ENCODE data around the gene VRK1.

Gene VRK1

GRCh38 chr14:96811985-96812667 lies 14.9 kb downstream of the VRK1 start:
- Mint-ChIP-seq H3K4me3 (no peak overlapping the region), H3K27ac (ENCODE audit: low read depth) (no peak overlapping the region)
- DNase-seq (ENCODE audit: low spot score in 2 of 2) = no peak

GRCh38 chr14:96816281-96816680 lies 19.1 kb downstream of the VRK1 start:
- no peak overlapping the region for H3K4me3 Mint-ChIP-seq
- H3K27ac Mint-ChIP-seq (ENCODE audit: low read depth) = no peak overlapping the region
- H3K4me1 Mint-ChIP-seq = peaks cover 46% of the 10 kb centered on the region
- H3K9me3 Mint-ChIP-seq = no peaks in the 10 kb centered on the region
- no peak for ATAC-seq (replicated peaks; ENCODE audit: extremely low read depth, poor library complexity, severe bottlenecking)
- no peaks in the 10 kb centered on the region for H3K27me3 Mint-ChIP-seq
- H3K36me3 Mint-ChIP-seq (ENCODE audit: insufficient read depth) = peaks cover 2% of the 10 kb centered on the region
- DNase-seq (ENCODE audit: low spot score in 2 of 2) = no peak

More at GRCh38 chr14:96811985-96812667, 14.9 kb downstream of the VRK1 start:
- peak; percentile 79 for ATAC-seq (replicated peaks; ENCODE audit: extremely low read depth, poor library complexity, severe bottlenecking)
- H3K4me1 Mint-ChIP-seq = peaks cover 50% of the 10 kb centered on the region
- no peaks in the 10 kb centered on the region for H3K36me3 Mint-ChIP-seq (ENCODE audit: insufficient read depth)
- no peaks in the 10 kb centered on the region for H3K9me3 Mint-ChIP-seq
- H3K27me3 Mint-ChIP-seq = no peaks in the 10 kb centered on the region

DNA sequence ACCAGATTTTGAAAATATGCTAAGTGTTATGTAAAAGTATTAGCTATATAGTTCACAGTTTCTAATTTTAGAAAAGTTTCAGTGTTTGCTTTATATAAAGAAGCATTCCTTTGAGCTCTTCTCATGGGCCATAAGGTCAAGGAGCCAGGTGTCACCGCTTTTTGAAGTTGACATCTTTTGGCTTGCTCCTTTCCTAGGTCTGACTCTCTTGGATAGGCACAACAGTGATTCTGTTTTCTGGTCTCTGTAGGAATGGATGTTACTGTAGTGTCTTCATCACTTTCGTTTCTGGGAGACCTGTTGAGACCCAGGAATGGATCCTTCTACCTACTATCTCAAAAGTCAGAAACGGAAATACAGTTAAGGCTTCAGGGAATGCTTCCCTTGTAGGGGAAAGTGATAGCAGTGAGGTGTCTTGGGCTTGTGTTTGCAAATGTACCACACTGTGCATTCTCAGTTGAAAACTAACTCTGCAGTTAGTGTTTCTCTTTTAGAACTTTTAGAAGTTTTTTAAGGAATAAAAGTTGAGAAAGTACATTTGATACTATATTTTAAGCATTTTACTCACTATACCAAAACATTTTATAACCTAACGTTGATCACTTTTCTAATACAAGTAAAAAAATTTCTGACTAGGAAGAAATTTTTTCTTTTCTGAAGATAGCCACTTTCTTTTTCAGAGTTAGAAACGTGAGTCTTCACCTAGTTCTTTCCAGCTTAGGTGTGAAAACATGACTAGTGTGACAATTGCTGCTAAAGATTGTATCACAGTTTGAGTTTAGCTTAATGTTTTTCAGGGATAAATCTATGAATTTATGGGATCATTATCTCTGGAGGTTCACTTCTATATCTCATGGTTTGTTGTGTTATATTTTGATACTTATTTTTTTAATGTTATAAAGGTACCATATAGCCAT lies 20.8 kb downstream of the VRK1 start:
- peaks cover 36% of the 10 kb centered on the region for H3K4me1 Mint-ChIP-seq
- no peak overlapping the region for H3K4me3 Mint-ChIP-seq
- H3K27me3 Mint-ChIP-seq = no peaks in the 10 kb centered on the region

GRCh38 chr14:96821501-96821900 lies 24.3 kb downstream of the VRK1 start:
- Mint-ChIP-seq H3K9me3 (no peaks in the 10 kb centered on the region), H3K27me3 (no peaks in the 10 kb centered on the region), H3K4me3 (no peak overlapping the region), H3K27ac (ENCODE audit: low read depth) (no peak overlapping the region), H3K36me3 (ENCODE audit: insufficient read depth) (peaks cover 2% of the 10 kb centered on the region), H3K4me1 (peaks cover 42% of the 10 kb centered on the region)
- DNase-seq (ENCODE audit: low spot score in 2 of 2) (no peak), ATAC-seq (replicated peaks; ENCODE audit: extremely low read depth, poor library complexity, severe bottlenecking) (no peak)

More for the DNA sequence above, 20.8 kb downstream of the VRK1 start:
- DNase-seq (ENCODE audit: low spot score in 2 of 2) (no peak), ATAC-seq (replicated peaks; ENCODE audit: extremely low read depth, poor library complexity, severe bottlenecking) (peak; percentile 60)
- Mint-ChIP-seq H3K36me3 (ENCODE audit: insufficient read depth) (peaks cover 2% of the 10 kb centered on the region), H3K9me3 (no peaks in the 10 kb centered on the region), H3K27ac (ENCODE audit: low read depth) (no peak overlapping the region)

DNA sequence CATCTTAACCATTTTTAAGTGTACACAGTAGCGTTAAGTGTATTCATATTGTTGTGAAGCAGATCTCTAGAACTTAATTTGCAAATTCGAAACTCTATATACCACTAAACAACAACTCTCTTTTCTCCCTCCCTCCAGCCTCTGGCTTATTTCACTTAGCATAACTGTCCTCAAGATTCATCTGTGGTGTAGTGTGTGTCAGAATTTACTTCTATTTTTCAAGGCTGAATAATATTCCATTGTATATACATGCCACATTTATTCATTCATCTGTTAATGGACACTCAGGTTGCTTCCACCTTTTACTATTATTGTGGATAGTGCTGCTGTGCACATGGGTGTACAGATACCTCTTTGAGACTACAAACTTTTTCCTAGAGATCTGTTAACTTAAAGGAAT lies 26.5 kb downstream of the VRK1 start:
- H3K36me3 Mint-ChIP-seq (ENCODE audit: insufficient read depth) = no peaks in the 10 kb centered on the region
- H3K27ac Mint-ChIP-seq (ENCODE audit: low read depth) = no peak overlapping the region

DNA sequence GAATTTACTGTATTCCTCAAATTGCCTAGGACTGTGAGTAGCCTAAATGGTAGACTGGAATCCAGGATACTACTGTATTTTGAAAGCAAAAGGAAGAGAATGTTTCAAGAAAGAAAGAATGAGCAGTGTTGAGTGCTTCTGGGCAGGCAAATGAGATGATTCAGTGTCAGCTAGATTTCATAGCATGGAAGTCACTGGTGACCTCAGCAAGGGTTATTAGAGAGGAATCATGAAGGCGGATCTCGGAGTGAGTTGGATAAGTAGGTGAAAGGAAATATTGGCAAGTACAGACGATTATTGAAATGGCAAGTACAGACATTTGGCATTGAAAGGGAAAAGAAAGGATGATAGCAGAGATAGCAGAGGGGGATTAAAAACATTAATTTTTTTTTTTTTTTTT lies 27.1 kb downstream of the VRK1 start:
- no peak for ATAC-seq (replicated peaks; ENCODE audit: extremely low read depth, poor library complexity, severe bottlenecking)
- Mint-ChIP-seq H3K27ac (ENCODE audit: low read depth) (no peak overlapping the region), H3K4me3 (no peak overlapping the region), H3K9me3 (no peaks in the 10 kb centered on the region), H3K4me1 (peaks cover 36% of the 10 kb centered on the region), H3K27me3 (no peaks in the 10 kb centered on the region), H3K36me3 (ENCODE audit: insufficient read depth) (no peaks in the 10 kb centered on the region)
- DNase-seq (ENCODE audit: low spot score in 2 of 2) = no peak

More for the DNA sequence above, 26.5 kb downstream of the VRK1 start:
- no peak for ATAC-seq (replicated peaks; ENCODE audit: extremely low read depth, poor library complexity, severe bottlenecking)
- no peak overlapping the region for H3K4me3 Mint-ChIP-seq
- no peaks in the 10 kb centered on the region for H3K9me3 Mint-ChIP-seq
- H3K27me3 Mint-ChIP-seq = no peaks in the 10 kb centered on the region
- H3K4me1 Mint-ChIP-seq = peaks cover 39% of the 10 kb centered on the region
- DNase-seq (ENCODE audit: low spot score in 2 of 2) = no peak

GRCh38 chr14:96826818-96827217 lies 29.6 kb downstream of the VRK1 start:
- Mint-ChIP-seq H3K4me1 (peaks cover 32% of the 10 kb centered on the region), H3K9me3 (no peaks in the 10 kb centered on the region), H3K27ac (ENCODE audit: low read depth) (no peak overlapping the region), H3K27me3 (no peaks in the 10 kb centered on the region), H3K4me3 (no peak overlapping the region), H3K36me3 (ENCODE audit: insufficient read depth) (no peaks in the 10 kb centered on the region)
- DNase-seq (ENCODE audit: low spot score in 2 of 2) (no peak), ATAC-seq (replicated peaks; ENCODE audit: extremely low read depth, poor library complexity, severe bottlenecking) (no peak)

DNA sequence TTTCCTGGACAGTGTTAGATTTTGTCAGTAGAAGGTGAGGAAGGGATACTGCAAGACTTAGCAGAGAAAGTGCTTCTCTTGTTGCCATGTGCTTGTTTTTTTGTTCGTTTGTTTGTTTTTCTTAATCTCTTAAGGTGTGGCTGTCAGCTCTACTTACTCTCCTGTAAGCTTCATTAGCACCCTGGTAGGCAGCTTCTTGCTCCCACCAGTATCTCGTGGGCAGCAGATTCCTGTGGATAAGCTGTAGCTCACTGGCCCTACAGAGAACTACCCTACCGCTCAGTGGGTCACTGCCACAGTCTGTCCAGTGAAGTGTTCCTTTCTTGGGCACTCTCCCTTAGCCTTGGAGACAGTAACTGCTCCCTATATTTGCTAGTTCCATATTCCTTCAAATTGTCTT lies 30.1 kb downstream of the VRK1 start:
- H3K4me1 Mint-ChIP-seq = peaks cover 31% of the 10 kb centered on the region
- no peak overlapping the region for H3K4me3 Mint-ChIP-seq
- no peak overlapping the region for H3K27ac Mint-ChIP-seq (ENCODE audit: low read depth)
- DNase-seq (ENCODE audit: low spot score in 2 of 2) (no peak), ATAC-seq (replicated peaks; ENCODE audit: extremely low read depth, poor library complexity, severe bottlenecking) (no peak)
- H3K9me3 Mint-ChIP-seq = no peaks in the 10 kb centered on the region
- no peaks in the 10 kb centered on the region for H3K27me3 Mint-ChIP-seq
- no peaks in the 10 kb centered on the region for H3K36me3 Mint-ChIP-seq (ENCODE audit: insufficient read depth)

DNA sequence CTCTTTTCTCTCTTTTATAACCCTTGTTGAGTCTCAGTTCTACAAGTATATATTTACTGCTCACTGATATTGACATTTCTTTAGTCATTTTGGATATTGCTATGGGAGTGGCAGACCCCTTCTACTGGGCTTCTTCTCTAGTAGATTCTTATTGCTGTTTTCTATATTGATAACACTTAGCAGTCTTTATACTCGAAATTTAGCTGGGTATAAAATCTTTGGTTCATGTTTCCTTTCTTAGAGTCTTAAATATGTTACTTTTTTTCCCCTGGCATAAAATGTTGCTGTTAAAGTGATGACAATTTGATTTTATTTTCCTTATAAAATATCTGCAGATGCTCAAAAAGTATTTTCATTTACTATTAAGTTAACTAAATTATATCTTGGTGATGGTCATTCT lies 32.6 kb downstream of the VRK1 start:
- H3K4me1 Mint-ChIP-seq = peaks cover 31% of the 10 kb centered on the region
- H3K27me3 Mint-ChIP-seq = no peaks in the 10 kb centered on the region
- no peaks in the 10 kb centered on the region for H3K36me3 Mint-ChIP-seq (ENCODE audit: insufficient read depth)
- no peaks in the 10 kb centered on the region for H3K9me3 Mint-ChIP-seq
- H3K4me3 Mint-ChIP-seq = no peak overlapping the region
- DNase-seq (ENCODE audit: low spot score in 2 of 2) (no peak), ATAC-seq (replicated peaks; ENCODE audit: extremely low read depth, poor library complexity, severe bottlenecking) (no peak)
- H3K27ac Mint-ChIP-seq (ENCODE audit: low read depth) = no peak overlapping the region

DNA sequence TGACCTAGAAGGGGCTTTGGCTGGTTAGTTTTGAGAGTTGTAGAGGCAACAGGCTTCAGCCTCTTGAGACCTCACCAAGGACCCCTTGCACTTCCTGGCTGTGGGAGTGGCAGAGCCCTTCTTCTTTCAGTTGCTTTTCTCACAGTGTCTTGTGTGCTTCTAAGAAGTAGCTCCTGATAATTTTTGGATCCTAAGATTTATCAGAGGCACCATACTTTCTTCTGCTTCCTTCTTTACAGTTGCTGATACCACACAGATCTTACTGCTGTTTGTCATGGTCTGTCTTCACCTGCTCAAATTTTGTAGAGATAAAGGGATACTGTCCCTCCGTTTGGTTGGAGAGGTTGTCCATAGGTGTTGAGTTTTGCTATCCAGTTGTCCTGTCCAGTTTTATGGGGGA lies 33.8 kb downstream of the VRK1 start:
- H3K27ac Mint-ChIP-seq (ENCODE audit: low read depth) = no peak overlapping the region
- H3K36me3 Mint-ChIP-seq (ENCODE audit: insufficient read depth) = no peaks in the 10 kb centered on the region
- no peak overlapping the region for H3K4me3 Mint-ChIP-seq
- H3K9me3 Mint-ChIP-seq = no peaks in the 10 kb centered on the region
- no peak for ATAC-seq (replicated peaks; ENCODE audit: extremely low read depth, poor library complexity, severe bottlenecking)
- no peak for DNase-seq (ENCODE audit: low spot score in 2 of 2)
- peaks cover 21% of the 10 kb centered on the region for H3K4me1 Mint-ChIP-seq
- no peaks in the 10 kb centered on the region for H3K27me3 Mint-ChIP-seq

GRCh38 chr14:96832351-96832750 lies 35.2 kb downstream of the VRK1 start:
- Mint-ChIP-seq H3K9me3 (no peaks in the 10 kb centered on the region), H3K27ac (ENCODE audit: low read depth) (no peak overlapping the region), H3K4me3 (no peak overlapping the region), H3K4me1 (peaks cover 19% of the 10 kb centered on the region), H3K36me3 (ENCODE audit: insufficient read depth) (peaks cover 6% of the 10 kb centered on the region), H3K27me3 (no peaks in the 10 kb centered on the region)
- no peak for ATAC-seq (replicated peaks; ENCODE audit: extremely low read depth, poor library complexity, severe bottlenecking)
- no peak for DNase-seq (ENCODE audit: low spot score in 2 of 2)

DNA sequence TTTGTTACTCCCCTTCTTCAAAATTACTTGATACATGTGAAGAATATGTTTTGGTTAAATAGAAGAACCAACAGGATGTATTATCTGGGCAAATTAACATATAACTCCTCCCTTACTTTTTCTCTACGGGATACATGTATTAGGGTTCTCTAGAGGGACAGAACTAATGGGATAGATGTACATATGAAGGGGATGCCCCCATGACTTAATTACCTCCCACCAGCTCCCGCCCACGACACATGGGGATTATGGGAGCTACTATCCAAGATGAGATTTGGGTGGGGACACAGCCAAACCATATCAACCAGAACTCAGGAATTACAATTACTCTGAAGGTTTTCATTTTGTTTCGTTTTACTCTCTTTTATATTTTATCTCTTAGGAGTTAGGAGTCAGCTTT lies 41.3 kb downstream of the VRK1 start:
- H3K27ac Mint-ChIP-seq (ENCODE audit: low read depth) = no peak overlapping the region
- no peak overlapping the region for H3K4me3 Mint-ChIP-seq
- H3K9me3 Mint-ChIP-seq = no peaks in the 10 kb centered on the region
- DNase-seq (ENCODE audit: low spot score in 2 of 2) = no peak
- peaks cover 20% of the 10 kb centered on the region for H3K36me3 Mint-ChIP-seq (ENCODE audit: insufficient read depth)
- ATAC-seq (replicated peaks; ENCODE audit: extremely low read depth, poor library complexity, severe bottlenecking) = no peak
- no peaks in the 10 kb centered on the region for H3K27me3 Mint-ChIP-seq
- H3K4me1 Mint-ChIP-seq = no peaks in the 10 kb centered on the region

- Mint-ChIP-seq H3K4me1 (no peaks in the 10 kb centered on the region), H3K27me3 (no peaks in the 10 kb centered on the region)
These were observed 42.1 kb downstream of the VRK1 start for GRCh38 chr14:96839251-96839650.

More at GRCh38 chr14:96839251-96839650, 42.1 kb downstream of the VRK1 start:
- DNase-seq (ENCODE audit: low spot score in 2 of 2) = no peak
- no peak overlapping the region for H3K4me3 Mint-ChIP-seq
- ATAC-seq (replicated peaks; ENCODE audit: extremely low read depth, poor library complexity, severe bottlenecking) = no peak
- H3K9me3 Mint-ChIP-seq = no peaks in the 10 kb centered on the region
- H3K36me3 Mint-ChIP-seq (ENCODE audit: insufficient read depth) = peaks cover 21% of the 10 kb centered on the region
- no peak overlapping the region for H3K27ac Mint-ChIP-seq (ENCODE audit: low read depth)
